ENCODE results near the gene PLLP.

- TF ChIP-seq, protein P1, sequence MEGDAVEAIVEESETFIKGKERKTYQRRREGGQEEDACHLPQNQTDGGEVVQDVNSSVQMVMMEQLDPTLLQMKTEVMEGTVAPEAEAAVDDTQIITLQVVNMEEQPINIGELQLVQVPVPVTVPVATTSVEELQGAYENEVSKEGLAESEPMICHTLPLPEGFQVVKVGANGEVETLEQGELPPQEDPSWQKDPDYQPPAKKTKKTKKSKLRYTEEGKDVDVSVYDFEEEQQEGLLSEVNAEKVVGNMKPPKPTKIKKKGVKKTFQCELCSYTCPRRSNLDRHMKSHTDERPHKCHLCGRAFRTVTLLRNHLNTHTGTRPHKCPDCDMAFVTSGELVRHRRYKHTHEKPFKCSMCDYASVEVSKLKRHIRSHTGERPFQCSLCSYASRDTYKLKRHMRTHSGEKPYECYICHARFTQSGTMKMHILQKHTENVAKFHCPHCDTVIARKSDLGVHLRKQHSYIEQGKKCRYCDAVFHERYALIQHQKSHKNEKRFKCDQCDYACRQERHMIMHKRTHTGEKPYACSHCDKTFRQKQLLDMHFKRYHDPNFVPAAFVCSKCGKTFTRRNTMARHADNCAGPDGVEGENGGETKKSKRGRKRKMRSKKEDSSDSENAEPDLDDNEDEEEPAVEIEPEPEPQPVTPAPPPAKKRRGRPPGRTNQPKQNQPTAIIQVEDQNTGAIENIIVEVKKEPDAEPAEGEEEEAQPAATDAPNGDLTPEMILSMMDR (conservative IDR thresholded peaks at IDR 0.05 in 1 of 2, IDR thresholded peaks at IDR 0.05 in 1 of 2; ENCODE audit: extremely low read depth in 1 of 2, insufficient read depth in 1 of 2, low read depth in 1 of 2, low read length in 2 of 2), result no peak
- no peak for TF ChIP-seq EZH2 (IDR thresholded peaks at IDR 0.05; ENCODE audit: borderline replicate concordance, low read length)
Observed at GRCh38 chr16:57284952-57285363, 486 bp upstream of the PLLP start.
